ENCODE data around the gene PTMS. TPM values are rescaled to one million over a fixed set of nuclear protein-coding genes. Genes with fewer than 3 reads are reported as not detected.

The PTMS gene
- total RNA-seq, 1 experiment from 2014 or later: 422 TPM

GRCh38 chr12:6735448-6736191 lies 30.5 kb upstream of the PTMS start:
- H4K8ac ChIP-seq (replicated peaks; ENCODE audit: insufficient read length, low read depth, low read length): no peak overlapping the region
- TF ChIP-seq, protein P1, sequence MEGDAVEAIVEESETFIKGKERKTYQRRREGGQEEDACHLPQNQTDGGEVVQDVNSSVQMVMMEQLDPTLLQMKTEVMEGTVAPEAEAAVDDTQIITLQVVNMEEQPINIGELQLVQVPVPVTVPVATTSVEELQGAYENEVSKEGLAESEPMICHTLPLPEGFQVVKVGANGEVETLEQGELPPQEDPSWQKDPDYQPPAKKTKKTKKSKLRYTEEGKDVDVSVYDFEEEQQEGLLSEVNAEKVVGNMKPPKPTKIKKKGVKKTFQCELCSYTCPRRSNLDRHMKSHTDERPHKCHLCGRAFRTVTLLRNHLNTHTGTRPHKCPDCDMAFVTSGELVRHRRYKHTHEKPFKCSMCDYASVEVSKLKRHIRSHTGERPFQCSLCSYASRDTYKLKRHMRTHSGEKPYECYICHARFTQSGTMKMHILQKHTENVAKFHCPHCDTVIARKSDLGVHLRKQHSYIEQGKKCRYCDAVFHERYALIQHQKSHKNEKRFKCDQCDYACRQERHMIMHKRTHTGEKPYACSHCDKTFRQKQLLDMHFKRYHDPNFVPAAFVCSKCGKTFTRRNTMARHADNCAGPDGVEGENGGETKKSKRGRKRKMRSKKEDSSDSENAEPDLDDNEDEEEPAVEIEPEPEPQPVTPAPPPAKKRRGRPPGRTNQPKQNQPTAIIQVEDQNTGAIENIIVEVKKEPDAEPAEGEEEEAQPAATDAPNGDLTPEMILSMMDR (conservative IDR thresholded peaks at IDR 0.05): peak; percentile 80
- no peak overlapping the region for H4K5ac ChIP-seq (ENCODE audit: insufficient read length, low read depth, low read length)
- H3K23ac ChIP-seq (ENCODE audit: insufficient read length, low read depth, low read length): no peak overlapping the region
- H2BK120ac ChIP-seq (ENCODE audit: low read depth, low read length, poor library complexity, severe bottlenecking): no peak overlapping the region
- no peaks in the 10 kb centered on the region for H3K79me1 ChIP-seq (ENCODE audit: insufficient read depth, low read depth, low read length, poor library complexity, severe bottlenecking)
- Mint-ChIP-seq H3K4me3 (no peak overlapping the region), H3K4me1 (peaks cover 4 to 7% of the 10 kb centered on the region in 2 experiments; a peak in 3 of 4 replicates), H3K27me3 (ENCODE audit: low read depth) (no peaks in the 10 kb centered on the region), H3K36me3 (ENCODE audit: insufficient read depth in 1 of 3, low read depth in 3 of 3) (peaks cover 6 to 9% (median 7%) of the 10 kb centered on the region in 3 experiments; a peak in 6 of 7 replicates), H3K9me3 (no peaks in the 10 kb centered on the region), H3K27ac (peak overlapping the region in 2 of 3 experiments; percentile 42 to 49; a peak in 4 of 7 replicates)
- H3K9me3 ChIP-seq (ENCODE audit: control insufficient read depth, low read depth, low read length): no peaks in the 10 kb centered on the region
- H2BK20ac ChIP-seq (ENCODE audit: low read depth, low read length, poor library complexity, severe bottlenecking): no peak overlapping the region
- H3K79me2 ChIP-seq (ENCODE audit: insufficient read depth, low read length): no peaks in the 10 kb centered on the region
- no peak overlapping the region for H3T11ph ChIP-seq (ENCODE audit: low read length)
- no peak overlapping the region for H3K27ac ChIP-seq (ENCODE audit: insufficient read length, low read depth, low read length)
- no peak overlapping the region for H2BK5ac ChIP-seq (ENCODE audit: insufficient read length, low read length)
- no peaks in the 10 kb centered on the region for H3K27me3 ChIP-seq (ENCODE audit: insufficient read depth, low read length)
- H3K4ac ChIP-seq (ENCODE audit: low read depth, low read length): no peak overlapping the region
- DNase-seq: peak; percentile 74
- H3K9ac ChIP-seq (ENCODE audit: extremely low read depth, insufficient read length, low read length): no peak overlapping the region
- no peaks in the 10 kb centered on the region for H3K4me1 ChIP-seq (ENCODE audit: insufficient read depth, low read length)
- no peak overlapping the region for H4K91ac ChIP-seq (ENCODE audit: insufficient read length, low read depth, low read length)
- H3K14ac ChIP-seq (ENCODE audit: insufficient read depth, low read length): no peak overlapping the region
- no peak overlapping the region for H3K4me2 ChIP-seq (ENCODE audit: insufficient read depth, insufficient read length, low read length)
- no peaks in the 10 kb centered on the region for H4K20me1 ChIP-seq (ENCODE audit: control insufficient read depth, insufficient read depth, insufficient read length)
- H2BK12ac ChIP-seq (ENCODE audit: insufficient read length, low read depth, low read length): no peak overlapping the region
- no peak overlapping the region for H2BK15ac ChIP-seq (ENCODE audit: low read depth, low read length)
- H2AK5ac ChIP-seq (ENCODE audit: insufficient read length, low read length): no peak overlapping the region
- H3K56ac ChIP-seq (ENCODE audit: insufficient read length, low read depth, low read length): no peak overlapping the region
- no peak overlapping the region for H2AFZ ChIP-seq (ENCODE audit: low read length)
- no CpG with 5 or more reads among the region's 8 CpGs for WGBS (ENCODE audit: extremely low coverage, insufficient read length, low lambda C conversion rate)
- no peak overlapping the region for H3K18ac ChIP-seq (ENCODE audit: insufficient read length, low read depth, low read length)
- H3K23me2 ChIP-seq (ENCODE audit: insufficient read length, low read depth, low read length, poor library complexity, severe bottlenecking): no peaks in the 10 kb centered on the region
